ENCODE data around the gene RNF2. TPM values are rescaled to one million over a fixed set of nuclear protein-coding genes. Genes with fewer than 3 reads are reported as not detected.

The RNF2 gene
- polyA plus RNA-seq, 1 donor from 2014 or later = 49.2 TPM

- TF ChIP-seq, protein P1, sequence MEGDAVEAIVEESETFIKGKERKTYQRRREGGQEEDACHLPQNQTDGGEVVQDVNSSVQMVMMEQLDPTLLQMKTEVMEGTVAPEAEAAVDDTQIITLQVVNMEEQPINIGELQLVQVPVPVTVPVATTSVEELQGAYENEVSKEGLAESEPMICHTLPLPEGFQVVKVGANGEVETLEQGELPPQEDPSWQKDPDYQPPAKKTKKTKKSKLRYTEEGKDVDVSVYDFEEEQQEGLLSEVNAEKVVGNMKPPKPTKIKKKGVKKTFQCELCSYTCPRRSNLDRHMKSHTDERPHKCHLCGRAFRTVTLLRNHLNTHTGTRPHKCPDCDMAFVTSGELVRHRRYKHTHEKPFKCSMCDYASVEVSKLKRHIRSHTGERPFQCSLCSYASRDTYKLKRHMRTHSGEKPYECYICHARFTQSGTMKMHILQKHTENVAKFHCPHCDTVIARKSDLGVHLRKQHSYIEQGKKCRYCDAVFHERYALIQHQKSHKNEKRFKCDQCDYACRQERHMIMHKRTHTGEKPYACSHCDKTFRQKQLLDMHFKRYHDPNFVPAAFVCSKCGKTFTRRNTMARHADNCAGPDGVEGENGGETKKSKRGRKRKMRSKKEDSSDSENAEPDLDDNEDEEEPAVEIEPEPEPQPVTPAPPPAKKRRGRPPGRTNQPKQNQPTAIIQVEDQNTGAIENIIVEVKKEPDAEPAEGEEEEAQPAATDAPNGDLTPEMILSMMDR (IDR thresholded peaks at IDR 0.05; ENCODE audit: poor library complexity, severe bottlenecking) = no peak
- TF ChIP-seq TAF1 (IDR thresholded peaks at IDR 0.05; ENCODE audit: low read depth) (no peak), EZH2 (IDR thresholded peaks at IDR 0.05; ENCODE audit: borderline replicate concordance, insufficient read depth, low read length, poor library complexity, severe bottlenecking) (no peak), POLR2AphosphoS5 (IDR thresholded peaks at IDR 0.05) (no peak), EP300 (conservative IDR thresholded peaks at IDR 0.05; ENCODE audit: poor library complexity, severe bottlenecking) (no peak), SMC3 (conservative IDR thresholded peaks at IDR 0.05; ENCODE audit: poor library complexity) (no peak), MXI1 (conservative IDR thresholded peaks at IDR 0.05; ENCODE audit: poor library complexity, severe bottlenecking) (no peak), RAD21 (conservative IDR thresholded peaks at IDR 0.05) (no peak)
- TF ChIP-seq, protein P2, sequence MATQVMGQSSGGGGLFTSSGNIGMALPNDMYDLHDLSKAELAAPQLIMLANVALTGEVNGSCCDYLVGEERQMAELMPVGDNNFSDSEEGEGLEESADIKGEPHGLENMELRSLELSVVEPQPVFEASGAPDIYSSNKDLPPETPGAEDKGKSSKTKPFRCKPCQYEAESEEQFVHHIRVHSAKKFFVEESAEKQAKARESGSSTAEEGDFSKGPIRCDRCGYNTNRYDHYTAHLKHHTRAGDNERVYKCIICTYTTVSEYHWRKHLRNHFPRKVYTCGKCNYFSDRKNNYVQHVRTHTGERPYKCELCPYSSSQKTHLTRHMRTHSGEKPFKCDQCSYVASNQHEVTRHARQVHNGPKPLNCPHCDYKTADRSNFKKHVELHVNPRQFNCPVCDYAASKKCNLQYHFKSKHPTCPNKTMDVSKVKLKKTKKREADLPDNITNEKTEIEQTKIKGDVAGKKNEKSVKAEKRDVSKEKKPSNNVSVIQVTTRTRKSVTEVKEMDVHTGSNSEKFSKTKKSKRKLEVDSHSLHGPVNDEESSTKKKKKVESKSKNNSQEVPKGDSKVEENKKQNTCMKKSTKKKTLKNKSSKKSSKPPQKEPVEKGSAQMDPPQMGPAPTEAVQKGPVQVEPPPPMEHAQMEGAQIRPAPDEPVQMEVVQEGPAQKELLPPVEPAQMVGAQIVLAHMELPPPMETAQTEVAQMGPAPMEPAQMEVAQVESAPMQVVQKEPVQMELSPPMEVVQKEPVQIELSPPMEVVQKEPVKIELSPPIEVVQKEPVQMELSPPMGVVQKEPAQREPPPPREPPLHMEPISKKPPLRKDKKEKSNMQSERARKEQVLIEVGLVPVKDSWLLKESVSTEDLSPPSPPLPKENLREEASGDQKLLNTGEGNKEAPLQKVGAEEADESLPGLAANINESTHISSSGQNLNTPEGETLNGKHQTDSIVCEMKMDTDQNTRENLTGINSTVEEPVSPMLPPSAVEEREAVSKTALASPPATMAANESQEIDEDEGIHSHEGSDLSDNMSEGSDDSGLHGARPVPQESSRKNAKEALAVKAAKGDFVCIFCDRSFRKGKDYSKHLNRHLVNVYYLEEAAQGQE (IDR thresholded peaks at IDR 0.05; ENCODE audit: borderline replicate concordance) = no peak
- no peak overlapping the region for H3K9ac ChIP-seq (ENCODE audit: low read length)
- H3K79me2 ChIP-seq (replicated peaks; ENCODE audit: insufficient read depth, low read length) = no peaks in the 10 kb centered on the region
- no peaks in the 10 kb centered on the region for H3K9me3 ChIP-seq (ENCODE audit: low read length)
- H3K27me3 ChIP-seq (ENCODE audit: insufficient read depth, low read depth, low read length) = no peaks in the 10 kb centered on the region
- H3F3A ChIP-seq (ENCODE audit: insufficient read depth, low read length, poor library complexity, severe bottlenecking) = no peaks in the 10 kb centered on the region
- no peak overlapping the region for H3K4me3 ChIP-seq (ENCODE audit: low read length)
- H3K9me2 ChIP-seq (ENCODE audit: insufficient read depth, low read length) = no peaks in the 10 kb centered on the region
- H3K4me2 ChIP-seq (ENCODE audit: low read length) = no peak overlapping the region
- no peaks in the 10 kb centered on the region for H4K20me1 ChIP-seq (ENCODE audit: insufficient read depth)
- H3K36me3 ChIP-seq (ENCODE audit: insufficient read depth, low read length) = no peaks in the 10 kb centered on the region
- no peak overlapping the region for H3K27ac ChIP-seq (ENCODE audit: low read length)
- no peak overlapping the region for H2AFZ ChIP-seq (ENCODE audit: low read depth, low read length)
These were observed 3.6 kb upstream of the RNF2 start for GRCh38 chr1:185041742-185042141.

DNA sequence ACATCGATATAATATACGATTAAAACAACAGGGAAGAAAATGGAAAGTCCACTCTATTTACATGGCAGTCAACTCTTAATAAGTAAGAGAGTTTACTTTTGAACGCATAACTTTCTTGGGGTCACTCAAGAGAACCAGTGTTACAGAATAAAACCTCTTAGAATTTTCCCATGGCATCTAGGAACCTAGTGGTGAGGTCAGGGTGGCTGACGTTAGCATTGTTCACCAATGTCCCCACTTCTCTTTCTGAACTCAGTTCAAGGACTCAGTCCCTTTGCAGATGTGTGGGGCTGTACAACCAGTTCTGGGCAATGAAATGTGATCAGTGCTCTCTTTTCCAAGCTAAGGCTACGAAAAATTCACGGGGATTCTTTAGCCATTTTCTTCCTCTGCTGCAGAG is 2.6 kb upstream of the RNF2 start:
- Histone ChIP-seq H2AFZ (ENCODE audit: low read depth, low read length) (no peak overlapping the region), H3K27me3 (ENCODE audit: insufficient read depth, low read depth, low read length) (no peaks in the 10 kb centered on the region), H3K27ac (ENCODE audit: low read length) (no peak overlapping the region), H4K20me1 (ENCODE audit: insufficient read depth) (no peaks in the 10 kb centered on the region), H3K9me3 (ENCODE audit: low read length) (no peaks in the 10 kb centered on the region), H3K4me2 (ENCODE audit: low read length) (no peak overlapping the region), H3K9ac (ENCODE audit: low read length) (no peak overlapping the region), H3F3A (ENCODE audit: insufficient read depth, low read length, poor library complexity, severe bottlenecking) (no peaks in the 10 kb centered on the region), H3K9me2 (ENCODE audit: insufficient read depth, low read length) (no peaks in the 10 kb centered on the region), H3K79me2 (replicated peaks; ENCODE audit: insufficient read depth, low read length) (peaks cover 10% of the 10 kb centered on the region), H3K4me3 (ENCODE audit: low read length) (no peak overlapping the region), H3K36me3 (ENCODE audit: insufficient read depth, low read length) (no peaks in the 10 kb centered on the region)
- TF ChIP-seq MXI1 (conservative IDR thresholded peaks at IDR 0.05; ENCODE audit: poor library complexity, severe bottlenecking) (no peak), RAD21 (conservative IDR thresholded peaks at IDR 0.05) (no peak), EP300 (conservative IDR thresholded peaks at IDR 0.05; ENCODE audit: poor library complexity, severe bottlenecking) (no peak), SMC3 (conservative IDR thresholded peaks at IDR 0.05; ENCODE audit: poor library complexity) (no peak)
